Lower leg skin (tissue), 3 donors: ENCODE data around the gene KCNQ1OT1.

Source experiments
- CTCF ChIP-seq, 3 donors: fragments of 450-650 bp; IDR thresholded peaks; one replicate each; pipeline ENCODE4 v1.5.1; 2016; ENCODE audit warnings: antibody characterized with exemption in 3 of 3, mild to moderate bottlenecking in 3 of 3, moderate library complexity in 2 of 3
- POLR2A ChIP-seq, 2 donors: fragments of 450-650 bp; IDR thresholded peaks; one replicate each; pipeline ENCODE4 v1.6.1; 2016 to 2017; ENCODE audit warnings: antibody characterized with exemption in 2 of 2, mild to moderate bottlenecking in 1 of 2, moderate library complexity in 1 of 2

- TF ChIP-seq POLR2A (IDR thresholded peaks at IDR 0.05) (no peak), CTCF (IDR thresholded peaks at IDR 0.05) (no peak)
Measured at GRCh38 chr11:2696455-2696854, 3.3 kb downstream of the KCNQ1OT1 start.
